Measurements from ENCODE around the gene MAPKAP1. TPM values are rescaled to one million over a fixed set of nuclear protein-coding genes. Genes with fewer than 3 reads are reported as not detected.

The MAPKAP1 gene
- total RNA-seq, 4 donors from 2014 or later, result 59.0 to 98.2 (median 70.9) TPM

GRCh38 chr9:125514468-125514867, 192.5 kb downstream of the MAPKAP1 start:
- Histone ChIP-seq H3K9me3 (no peaks in the 10 kb centered on the region), H3K27ac (no peak overlapping the region), H3K4me1 (peaks cover 0 to 12% (median 0%) of the 10 kb centered on the region in 4 donors), H3K36me3 (no peaks in the 10 kb centered on the region), H3K27me3 (no peaks in the 10 kb centered on the region), H3K4me3 (no peak overlapping the region)
- no peak for DNase-seq
- TF ChIP-seq CTCF (IDR thresholded peaks at IDR 0.05) (no peak), POLR2A (IDR thresholded peaks at IDR 0.05) (no peak)

- H3K27me3 ChIP-seq, result no peaks in the 10 kb centered on the region
- H3K27ac ChIP-seq, result peak overlapping the region in 1 of 4 donors; percentile 43
- peak in 2 of 3 donors; percentile 56 to 62 for DNase-seq
- no peak for TF ChIP-seq CTCF (IDR thresholded peaks at IDR 0.05)
- TF ChIP-seq POLR2A (IDR thresholded peaks at IDR 0.05), result no peak
- H3K9me3 ChIP-seq, result no peaks in the 10 kb centered on the region
- H3K36me3 ChIP-seq, result no peaks in the 10 kb centered on the region
- H3K4me3 ChIP-seq, result peak overlapping the region in 2 of 4 donors; percentile 34 to 40
- H3K4me1 ChIP-seq, result peaks cover 0 to 12% (median 0%) of the 10 kb centered on the region in 4 donors
Observed at GRCh38 chr9:125513668-125514413, 193.2 kb downstream of the MAPKAP1 start.

- TF ChIP-seq CTCF (IDR thresholded peaks at IDR 0.05), result no peak
- no peak for TF ChIP-seq POLR2A (IDR thresholded peaks at IDR 0.05)
- no peaks in the 10 kb centered on the region for H3K27me3 ChIP-seq
- H3K27ac ChIP-seq, result peak overlapping the region in 1 of 4 donors; percentile 43
- no peak for DNase-seq
- H3K4me1 ChIP-seq, result peaks cover 0 to 12% (median 0%) of the 10 kb centered on the region in 4 donors
- peak overlapping the region in 1 of 4 donors; percentile 34 for H3K4me3 ChIP-seq
- no peaks in the 10 kb centered on the region for H3K9me3 ChIP-seq
- no peaks in the 10 kb centered on the region for H3K36me3 ChIP-seq
Observed at GRCh38 chr9:125513303-125513667, 193.7 kb downstream of the MAPKAP1 start.

GRCh38 chr9:125511789-125512660, 195.0 kb downstream of the MAPKAP1 start:
- Histone ChIP-seq H3K27ac (no peak overlapping the region), H3K9me3 (no peaks in the 10 kb centered on the region), H3K36me3 (no peaks in the 10 kb centered on the region), H3K27me3 (no peaks in the 10 kb centered on the region), H3K4me1 (peaks cover 0 to 12% (median 0%) of the 10 kb centered on the region in 4 donors), H3K4me3 (no peak overlapping the region)
- no peak for DNase-seq
- TF ChIP-seq CTCF (IDR thresholded peaks at IDR 0.05) (no peak), POLR2A (IDR thresholded peaks at IDR 0.05) (no peak)

GRCh38 chr9:125510980-125511379, 196.0 kb downstream of the MAPKAP1 start:
- no peak overlapping the region for H3K27ac ChIP-seq
- H3K36me3 ChIP-seq, result no peaks in the 10 kb centered on the region
- H3K4me3 ChIP-seq, result no peak overlapping the region
- H3K4me1 ChIP-seq, result peaks cover 0 to 12% (median 0%) of the 10 kb centered on the region in 4 donors
- H3K27me3 ChIP-seq, result no peaks in the 10 kb centered on the region
- TF ChIP-seq POLR2A (IDR thresholded peaks at IDR 0.05), result no peak
- TF ChIP-seq CTCF (IDR thresholded peaks at IDR 0.05), result no peak
- no peak for DNase-seq
- no peaks in the 10 kb centered on the region for H3K9me3 ChIP-seq

Data from Peyer's patch (tissue), 4 donors.